ENCODE results near the gene NIN. TPM values are rescaled to one million over a fixed set of nuclear protein-coding genes. Genes with fewer than 3 reads are reported as not detected.

The NIN gene
- total and polyA plus RNA-seq, 2 of the 4 experiments (the other 2 are of a cell fraction), result 15.2 to 98.4 TPM

DNA sequence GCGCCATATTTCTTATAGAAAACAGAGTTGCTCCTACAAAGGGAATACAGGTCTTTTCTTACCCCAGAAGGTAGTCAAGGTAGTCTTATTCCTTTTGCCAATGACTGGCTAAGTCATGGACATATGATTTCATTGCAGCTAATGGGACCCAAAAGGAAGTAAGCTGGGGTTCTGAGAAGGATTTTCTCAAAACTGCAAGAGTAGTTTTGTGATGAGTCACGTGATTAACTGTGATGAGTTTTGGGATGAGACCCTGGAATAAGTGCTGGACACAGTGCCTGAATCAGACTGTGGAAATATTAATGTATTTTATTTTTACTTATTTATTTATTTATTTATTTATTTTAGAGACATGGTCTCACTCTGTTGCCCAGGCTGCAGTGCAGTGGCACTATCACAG is 13.4 kb upstream of the NIN start:
- Histone ChIP-seq H3K9ac (ENCODE audit: low read depth, low read length) (no peak overlapping the region), H3K9me3 (ENCODE audit: control insufficient read depth, insufficient read depth, low read length) (no peaks in the 10 kb centered on the region), H2BK5ac (ENCODE audit: low read depth, low read length, poor library complexity, severe bottlenecking) (no peak overlapping the region), H3K36me3 (ENCODE audit: control insufficient read depth, insufficient read depth, low read length) (no peaks in the 10 kb centered on the region), H3K9me1 (ENCODE audit: insufficient read depth, low read length) (peaks cover 11% of the 10 kb centered on the region), H2BK20ac (ENCODE audit: low read depth, low read length) (no peak overlapping the region), H3K18ac (ENCODE audit: low read depth, low read length) (no peak overlapping the region), H3K14ac (replicated peaks; ENCODE audit: low read depth, low read length) (no peak overlapping the region), H2AK5ac (ENCODE audit: low read depth, low read length) (no peak overlapping the region), H3K27ac (ENCODE audit: insufficient read depth, low read length) (no peak overlapping the region), H3K4me2 (ENCODE audit: low read depth, low read length) (no peak overlapping the region), H2BK120ac (ENCODE audit: low read depth, low read length) (no peak overlapping the region), H2AK9ac (replicated peaks; ENCODE audit: low read depth, low read length, poor library complexity) (no peak overlapping the region), H2BK15ac (ENCODE audit: low read depth, low read length) (no peak overlapping the region), H4K20me1 (ENCODE audit: insufficient read depth, low read length) (no peaks in the 10 kb centered on the region), H2AFZ (replicated peaks; ENCODE audit: low read length, poor library complexity) (no peak overlapping the region), H3K56ac (ENCODE audit: extremely low read depth, insufficient read depth, low read length) (no peak overlapping the region), H3K27me3 (ENCODE audit: control insufficient read depth, insufficient read depth, low read length) (no peaks in the 10 kb centered on the region), H3K4me3 (ENCODE audit: insufficient read depth, low read depth, low read length) (no peak overlapping the region), H4K5ac (ENCODE audit: low read depth, low read length) (no peak overlapping the region), H4K91ac (ENCODE audit: insufficient read depth, low read depth, low read length) (no peak overlapping the region), H3K4me1 (ENCODE audit: control insufficient read depth, insufficient read depth, low read length) (peaks cover 11% of the 10 kb centered on the region), H4K8ac (ENCODE audit: low read depth in 2 of 2, low read length in 2 of 2) (no peak overlapping the region), H3K23ac (ENCODE audit: low read depth, low read length) (no peak overlapping the region), H3K4ac (ENCODE audit: low read depth, low read length) (no peak overlapping the region), H3K79me1 (ENCODE audit: low read depth in 1 of 2, low read length in 2 of 2) (0 out of 4 replicates have a peak, but pooled peaks cover 0 to 3% of the 10 kb centered on the region in 2 experiments)
- POLR2A ChIA-PET (ENCODE audit: unreplicated experiment), result interaction anchor here (0.6 kb wide), 1 partner anchor 33 kb away, joined by 4 read pairs; no protein-coding TSS in a partner anchor
- DNase-seq, result no peak
- TF ChIP-seq MXI1 (IDR thresholded peaks at IDR 0.05; ENCODE audit: borderline replicate concordance, low read depth, low read length) (no peak), RFX5 (IDR thresholded peaks at IDR 0.05; ENCODE audit: low read depth, low read length) (no peak), CHD1 (IDR thresholded peaks at IDR 0.05; ENCODE audit: low read depth, low read length) (no peak), RCOR1 (IDR thresholded peaks at IDR 0.05; ENCODE audit: insufficient replicate concordance, low read length) (no peak), BHLHE40 (IDR thresholded peaks at IDR 0.05; ENCODE audit: low read depth, low read length) (no peak), MAZ (IDR thresholded peaks at IDR 0.05; ENCODE audit: borderline replicate concordance, low read depth, low read length) (no peak), POLR2A (IDR thresholded peaks at IDR 0.05; ENCODE audit: low read depth, low read length) (no peak), RAD21 (IDR thresholded peaks at IDR 0.05; ENCODE audit: low read length) (no peak), MAFK (IDR thresholded peaks at IDR 0.05; ENCODE audit: low read depth, low read length) (no peak), NFE2L2 (IDR thresholded peaks at IDR 0.05; ENCODE audit: low read depth, low read length) (no peak), FOS (IDR thresholded peaks at IDR 0.05; ENCODE audit: low read depth, low read length) (no peak), CEBPB (IDR thresholded peaks at IDR 0.05; ENCODE audit: low read depth, low read length) (no peak), SMC3 (IDR thresholded peaks at IDR 0.05; ENCODE audit: low read depth, low read length) (no peak)
- TF ChIP-seq, protein P1, sequence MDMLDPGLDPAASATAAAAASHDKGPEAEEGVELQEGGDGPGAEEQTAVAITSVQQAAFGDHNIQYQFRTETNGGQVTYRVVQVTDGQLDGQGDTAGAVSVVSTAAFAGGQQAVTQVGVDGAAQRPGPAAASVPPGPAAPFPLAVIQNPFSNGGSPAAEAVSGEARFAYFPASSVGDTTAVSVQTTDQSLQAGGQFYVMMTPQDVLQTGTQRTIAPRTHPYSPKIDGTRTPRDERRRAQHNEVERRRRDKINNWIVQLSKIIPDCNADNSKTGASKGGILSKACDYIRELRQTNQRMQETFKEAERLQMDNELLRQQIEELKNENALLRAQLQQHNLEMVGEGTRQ (IDR thresholded peaks at IDR 0.05; ENCODE audit: low read depth, low read length), result no peak
- TF ChIP-seq, protein P2, sequence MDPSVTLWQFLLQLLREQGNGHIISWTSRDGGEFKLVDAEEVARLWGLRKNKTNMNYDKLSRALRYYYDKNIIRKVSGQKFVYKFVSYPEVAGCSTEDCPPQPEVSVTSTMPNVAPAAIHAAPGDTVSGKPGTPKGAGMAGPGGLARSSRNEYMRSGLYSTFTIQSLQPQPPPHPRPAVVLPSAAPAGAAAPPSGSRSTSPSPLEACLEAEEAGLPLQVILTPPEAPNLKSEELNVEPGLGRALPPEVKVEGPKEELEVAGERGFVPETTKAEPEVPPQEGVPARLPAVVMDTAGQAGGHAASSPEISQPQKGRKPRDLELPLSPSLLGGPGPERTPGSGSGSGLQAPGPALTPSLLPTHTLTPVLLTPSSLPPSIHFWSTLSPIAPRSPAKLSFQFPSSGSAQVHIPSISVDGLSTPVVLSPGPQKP (IDR thresholded peaks at IDR 0.05; ENCODE audit: borderline replicate concordance, low read depth, low read length), result no peak
- TF ChIP-seq, protein P3, sequence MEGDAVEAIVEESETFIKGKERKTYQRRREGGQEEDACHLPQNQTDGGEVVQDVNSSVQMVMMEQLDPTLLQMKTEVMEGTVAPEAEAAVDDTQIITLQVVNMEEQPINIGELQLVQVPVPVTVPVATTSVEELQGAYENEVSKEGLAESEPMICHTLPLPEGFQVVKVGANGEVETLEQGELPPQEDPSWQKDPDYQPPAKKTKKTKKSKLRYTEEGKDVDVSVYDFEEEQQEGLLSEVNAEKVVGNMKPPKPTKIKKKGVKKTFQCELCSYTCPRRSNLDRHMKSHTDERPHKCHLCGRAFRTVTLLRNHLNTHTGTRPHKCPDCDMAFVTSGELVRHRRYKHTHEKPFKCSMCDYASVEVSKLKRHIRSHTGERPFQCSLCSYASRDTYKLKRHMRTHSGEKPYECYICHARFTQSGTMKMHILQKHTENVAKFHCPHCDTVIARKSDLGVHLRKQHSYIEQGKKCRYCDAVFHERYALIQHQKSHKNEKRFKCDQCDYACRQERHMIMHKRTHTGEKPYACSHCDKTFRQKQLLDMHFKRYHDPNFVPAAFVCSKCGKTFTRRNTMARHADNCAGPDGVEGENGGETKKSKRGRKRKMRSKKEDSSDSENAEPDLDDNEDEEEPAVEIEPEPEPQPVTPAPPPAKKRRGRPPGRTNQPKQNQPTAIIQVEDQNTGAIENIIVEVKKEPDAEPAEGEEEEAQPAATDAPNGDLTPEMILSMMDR (conservative IDR thresholded peaks at IDR 0.05; ENCODE audit: low read depth, low read length), result no peak
- CTCF ChIA-PET, result no interaction called here
- BruUV-seq (replicated peaks), result no TSS peak
- WGBS, 2 experiments (ENCODE audit: extremely low coverage in 2 of 2, insufficient read length in 1 of 2), result no CpG with 5 or more reads among the region's 2 CpGs
- intact Hi-C loops (cut with micrococcal nuclease) (no loop called here), in situ Hi-C loops (cut with MboI; ENCODE audit: low sequenced_read_pairs) (no loop called here), dilution Hi-C loops (cut with HindIII; ENCODE audit: low sequenced_read_pairs, unreplicated experiment) (no loop called here)
- no peak for ATAC-seq (ENCODE audit: low read depth)
